Endothelial cell of umbilical vein (primary cell): ENCODE measurements around the gene RAB1B. TPM values are rescaled to one million over a fixed set of nuclear protein-coding genes. Genes with fewer than 3 reads are reported as not detected.

Experiments
- BruUV-seq: library from RNA; stranded (reverse); fragments of 400-500 nt; replicated peaks from 2 replicates; lab custom pipeline; 2021; lab: Mats Ljungman, UMichigan
- CTCF ChIA-PET: fragments of 300-600, 350-600 bp; sonication (Branson Sonifier 250); formaldehyde crosslinking; loops from one replicate; lab custom pipeline; 2021; ENCODE audit warnings: antibody characterized with exemption, inconsistent platforms; lab: Charles Lee
- POLR2A ChIA-PET: fragments of 300-600, 350-600 bp; sonication (Branson Sonifier 250); formaldehyde crosslinking; loops from one replicate; lab custom pipeline; 2021; ENCODE audit warnings: antibody characterized with exemption, inconsistent platforms; lab: Charles Lee
- DNase-seq: peaks from one replicate; pipeline ENCODE4 v3.0.0-alpha.2; 2011; ENCODE audit warnings: low read depth, low spot score
- FAIRE-seq: peaks from 2 replicates; lab custom pipeline; 2011; peaks lifted over from hg19 to GRCh38; lab: Jason Lieb, UNC
- H2AFZ ChIP-seq: 2 replicates; pipeline ENCODE4 v1.6.0; 2012; ENCODE audit warnings: low read depth, low read length, control low read depth, inconsistent platforms
- H3K27ac ChIP-seq: 2 replicates; pipeline ENCODE4 v1.5.1; 2011; ENCODE audit warnings: low read depth, mild to moderate bottlenecking, control low read depth, low read length, moderate library complexity; ENCODE audit not compliant: insufficient read depth
- H3K27me3 ChIP-seq, 2 experiments: 2 replicates each; pipeline versions ENCODE4 v1.6.0 to v1.6.1; 2011; ENCODE audit warnings: low read length in 2 of 2, mixed read lengths in 1 of 2; ENCODE audit not compliant: control insufficient read depth in 2 of 2, insufficient read depth in 2 of 2
- H3K36me3 ChIP-seq, 2 experiments: 2 replicates in 1 of 2; 3 replicates in 1 of 2; pipeline ENCODE4 v1.5.1; 2011; ENCODE audit warnings: low read length in 2 of 2, mild to moderate bottlenecking in 1 of 2, moderate library complexity in 1 of 2; ENCODE audit not compliant: control insufficient read depth in 2 of 2, insufficient read depth in 2 of 2; ENCODE audit errors: extremely low read depth in 1 of 2
- H3K4me1 ChIP-seq: 3 replicates; pipeline ENCODE4 v1.5.1; 2011; ENCODE audit warnings: mild to moderate bottlenecking, low read length; ENCODE audit not compliant: control insufficient read depth, insufficient read depth; ENCODE audit errors: extremely low read depth
- H3K4me2 ChIP-seq: 2 replicates; pipeline ENCODE4 v1.6.1; 2011; ENCODE audit warnings: low read length, control low read depth, mixed read lengths; ENCODE audit not compliant: insufficient read depth
- H3K4me3 ChIP-seq, 3 experiments: fragments of 200-600 bp in 1 of 3; sonication (generic), shearing (Covaris generic) in 1 of 3; replicated peaks in 1 of 3; 2 replicates each; pipeline ENCODE4 v1.5.1; 2011 to 2016; ENCODE audit warnings: control low read depth in 3 of 3, low read length in 3 of 3, mild to moderate bottlenecking in 2 of 3, inconsistent platforms in 1 of 3, low read depth in 1 of 3, moderate library complexity in 1 of 3; ENCODE audit not compliant: insufficient read depth in 1 of 3
- H3K79me2 ChIP-seq: 2 replicates; pipeline ENCODE4 v1.6.0; 2012; ENCODE audit warnings: low read length, inconsistent platforms; ENCODE audit not compliant: control insufficient read depth, insufficient read depth
- H3K9ac ChIP-seq: replicated peaks from 2 replicates; pipeline ENCODE3; 2011; ENCODE audit warnings: low read length, control low read depth; ENCODE audit not compliant: insufficient read depth; ENCODE audit errors: extremely low read depth
- H3K9me1 ChIP-seq: replicated peaks from 3 replicates; pipeline ENCODE4 v1.6.0; 2011; ENCODE audit warnings: mild to moderate bottlenecking, low read length; ENCODE audit not compliant: control insufficient read depth, insufficient read depth; ENCODE audit errors: extremely low read depth
- H3K9me3 ChIP-seq: replicated peaks from 2 replicates; pipeline ENCODE4 v1.5.1; 2012; ENCODE audit warnings: low read length, inconsistent platforms; ENCODE audit not compliant: control insufficient read depth, insufficient read depth
- H4K20me1 ChIP-seq: replicated peaks from 2 replicates; pipeline ENCODE3; 2011; ENCODE audit warnings: mild to moderate bottlenecking, low read length; ENCODE audit not compliant: control insufficient read depth, insufficient read depth; ENCODE audit errors: extremely low read depth
- CTCF ChIP-seq, 2 donors: IDR thresholded peaks; 1 replicate in 1 of 2; 2 replicates in 1 of 2; pipeline ENCODE4 v1.5.1; 2011; ENCODE audit warnings: low read length in 2 of 2, mild to moderate bottlenecking in 2 of 2, moderate library complexity in 2 of 2, control low read depth in 1 of 2, inconsistent platforms in 1 of 2, low read depth in 1 of 2; ENCODE audit not compliant: insufficient read depth in 1 of 2; ENCODE audit errors: extremely low read depth in 1 of 2
- EZH2 ChIP-seq: IDR thresholded peaks from 2 replicates; pipeline ENCODE4 v1.6.1; 2012; ENCODE audit warnings: borderline replicate concordance, low read depth, mild to moderate bottlenecking, moderate library complexity, low read length, inconsistent platforms; ENCODE audit not compliant: severe bottlenecking
- FOS ChIP-seq: IDR thresholded peaks from 2 replicates; pipeline ENCODE4 v1.6.1; 2011; ENCODE audit warnings: mild to moderate bottlenecking, low read length, moderate library complexity, borderline replicate concordance; ENCODE audit not compliant: insufficient read depth
- GATA2 ChIP-seq: IDR thresholded peaks from 2 replicates; pipeline ENCODE4 v1.7.0; 2011; ENCODE audit warnings: low read depth, mild to moderate bottlenecking, moderate library complexity, mixed read lengths, low read length; ENCODE audit not compliant: insufficient read length, insufficient read depth
- JUN ChIP-seq: IDR thresholded peaks from 2 replicates; pipeline ENCODE4 v1.6.1; 2011; ENCODE audit warnings: borderline replicate concordance, low read depth; ENCODE audit not compliant: insufficient read length, insufficient read depth
- MAX ChIP-seq: IDR thresholded peaks from 2 replicates; pipeline ENCODE4 v1.6.1; 2011; ENCODE audit not compliant: insufficient read depth, insufficient read length
- MYC ChIP-seq: IDR thresholded peaks from one replicate; pipeline ENCODE4 v1.6.1; 2011; ENCODE audit warnings: mild to moderate bottlenecking, low read depth, low read length
- POLR2A ChIP-seq: IDR thresholded peaks from 2 replicates; pipeline ENCODE4 v1.6.1; 2012; ENCODE audit warnings: low read depth, mild to moderate bottlenecking, control low read depth, low read length
- POLR2AphosphoS5 ChIP-seq: IDR thresholded peaks from 2 replicates; pipeline ENCODE4 v1.6.1; 2012; ENCODE audit warnings: low read depth, mild to moderate bottlenecking, control low read depth, low read length, moderate library complexity; ENCODE audit not compliant: insufficient read depth
- dilution Hi-C: fragments of 300-500 bp; cut with MboI; formaldehyde crosslinking; loops from one replicate; pipeline ENCODE4 v1.15.0; 2019; ENCODE audit warnings: low sequenced_read_pairs; ENCODE audit not compliant: extremely low pct_ligation_motif_present
- intact Hi-C: fragments of 100-400 bp; cut with micrococcal nuclease; formaldehyde crosslinking; loops from one replicate; pipeline ENCODE4 v1.10.0; 2022
- polyA plus RNA-seq, 4 experiments: library from polyadenylated mRNA; depleted of rRNA in 3 of 4; stranded (reverse) in 3 of 4; unstranded in 1 of 4; fragments of >200 nt; gene quantifications; 2 replicates each; pipeline versions ENCODE4 v1.2.1 to v1.2.3, GENCODE V29; 2011 to 2012; ENCODE audit warnings: missing spikeins in 1 of 4
- total RNA-seq: library from RNA; stranded (reverse); gene quantifications from 2 replicates; pipeline ENCODE4 v1.2.3, GENCODE V29; 2021

RAB1B gene
- total and polyA plus RNA-seq, 2 donors (not counting 3 experiments of a cell fraction or from before 2014, with no cell fraction given): 171 to 383 TPM

- no peak overlapping the region for H3K4me2 ChIP-seq
- no peaks in the 10 kb centered on the region for H4K20me1 ChIP-seq
- H3K9ac ChIP-seq: no peak overlapping the region
- H3K9me3 ChIP-seq: no peaks in the 10 kb centered on the region
- H3K4me3 ChIP-seq: no peak overlapping the region
- TF ChIP-seq GATA2: no peak
- TF ChIP-seq JUN: no peak
- no peak for TF ChIP-seq FOS
- TF ChIP-seq POLR2A: no peak
- no peak for TF ChIP-seq EZH2
- TF ChIP-seq MAX: no peak
- TF ChIP-seq CTCF (IDR thresholded peaks at IDR 0.05; ENCODE audit: extremely low read depth in 1 of 2, insufficient read depth in 1 of 2, low read depth in 1 of 2, low read length in 2 of 2): no peak
- TF ChIP-seq POLR2AphosphoS5: no peak
- TF ChIP-seq MYC: no peak
- H3K9me1 ChIP-seq: no peaks in the 10 kb centered on the region
- ChIA-PET CTCF (interaction anchor here (1.6 kb wide), 1 partner anchor 8 kb away, joined by 12 read pairs; no protein-coding TSS in a partner anchor), POLR2A (no interaction called here)
- peaks cover 8% of the 10 kb centered on the region for H3K4me1 ChIP-seq
- dilution Hi-C loops: no loop called here
- H3K36me3 ChIP-seq: peaks cover 14 to 40% of the 10 kb centered on the region in 2 experiments
- no peak overlapping the region for H2AFZ ChIP-seq
- H3K27ac ChIP-seq: no peak overlapping the region
- DNase-seq (no peak), FAIRE-seq (no peak)
- BruUV-seq: no TSS peak
- intact Hi-C loops: no loop called here
- peaks cover 23% of the 10 kb centered on the region for H3K79me2 ChIP-seq
- H3K27me3 ChIP-seq: peaks cover 0 to 4% of the 10 kb centered on the region in 2 experiments
Observed at GRCh38 chr11:66274219-66274618, 5.8 kb downstream of the RAB1B start.
